T-helper 2 cell (primary cell): ENCODE results near the gene RPTN.
"Not testable (repeated sequence)": the region's sequence is repeated elsewhere in the genome, so short reads cannot be mapped to it uniquely, and the experiment has no call there.

Experiments
- DNase-seq, 5 experiments: peaks; one replicate each; pipeline versions ENCODE4 v3.0.0 to v3.0.0-alpha.2; 2012 to 2022

RPTN gene

DNA sequence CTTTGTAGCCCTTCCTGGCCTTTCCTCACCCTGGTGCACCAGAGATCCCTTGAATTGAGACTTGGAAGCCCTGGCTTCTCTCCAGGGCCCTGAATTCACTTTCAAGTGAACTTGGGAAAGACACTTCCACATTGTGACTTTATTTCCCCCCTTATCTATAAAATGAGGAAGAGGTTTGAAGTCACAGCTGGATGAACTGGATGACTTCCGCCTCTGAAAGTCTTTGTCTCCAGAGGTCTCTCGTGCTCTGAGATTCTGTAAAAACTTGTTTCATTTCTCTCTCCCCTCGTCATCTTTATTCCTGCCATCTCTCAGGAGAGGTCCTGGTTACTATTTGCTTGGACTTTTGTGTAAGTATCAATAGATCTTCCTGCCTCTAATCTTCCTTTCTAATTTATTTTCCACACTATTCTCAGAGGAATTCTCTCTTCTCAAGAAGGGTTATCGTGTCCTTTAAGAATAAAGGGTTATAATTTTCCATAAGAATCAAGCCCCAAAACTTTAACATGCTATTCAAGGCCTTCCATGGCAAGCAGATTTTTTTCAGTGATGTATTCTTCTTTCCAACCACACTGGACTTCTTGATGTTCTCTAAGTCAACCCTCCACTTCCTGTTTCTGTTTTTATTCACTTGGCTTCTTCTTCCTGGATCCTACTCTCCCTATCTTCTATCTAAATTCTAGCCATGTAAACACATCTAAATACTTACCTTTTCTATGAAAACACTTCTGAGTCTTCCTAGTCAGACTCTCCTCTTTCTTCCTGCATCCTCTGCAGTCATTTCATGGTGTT lies 6.5 kb upstream of the RPTN start:
- DNase-seq, result no peak

DNA sequence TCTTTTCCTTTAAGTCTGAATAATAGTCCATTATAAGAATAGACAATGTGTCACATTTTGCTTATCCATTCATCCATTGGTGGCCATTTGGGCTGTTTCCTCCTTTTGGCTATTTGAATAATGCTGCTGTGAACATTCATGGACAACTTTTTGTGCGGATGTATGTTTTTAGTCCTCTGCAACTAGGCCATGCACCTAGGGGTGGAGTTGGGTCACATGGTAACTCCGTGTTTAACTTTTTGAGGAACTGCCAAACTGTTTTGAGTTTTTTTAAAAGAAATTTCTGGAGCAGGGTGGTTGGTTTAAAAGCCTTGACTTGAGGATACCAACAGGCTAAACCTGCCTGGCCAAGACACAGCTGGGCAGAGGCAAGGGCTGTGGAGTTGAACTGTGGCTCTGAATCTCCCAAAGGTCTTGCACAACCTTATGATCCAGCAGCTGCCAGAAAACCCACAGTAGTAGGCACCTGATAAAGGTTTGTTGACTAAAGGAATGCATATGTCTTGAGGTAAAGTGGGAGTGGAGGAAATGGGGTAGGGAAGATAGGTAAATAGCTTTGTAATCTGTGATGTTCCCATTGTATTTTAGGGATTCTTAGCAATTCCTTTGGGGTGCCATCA lies 5.6 kb upstream of the RPTN start:
- no peak for DNase-seq

DNA sequence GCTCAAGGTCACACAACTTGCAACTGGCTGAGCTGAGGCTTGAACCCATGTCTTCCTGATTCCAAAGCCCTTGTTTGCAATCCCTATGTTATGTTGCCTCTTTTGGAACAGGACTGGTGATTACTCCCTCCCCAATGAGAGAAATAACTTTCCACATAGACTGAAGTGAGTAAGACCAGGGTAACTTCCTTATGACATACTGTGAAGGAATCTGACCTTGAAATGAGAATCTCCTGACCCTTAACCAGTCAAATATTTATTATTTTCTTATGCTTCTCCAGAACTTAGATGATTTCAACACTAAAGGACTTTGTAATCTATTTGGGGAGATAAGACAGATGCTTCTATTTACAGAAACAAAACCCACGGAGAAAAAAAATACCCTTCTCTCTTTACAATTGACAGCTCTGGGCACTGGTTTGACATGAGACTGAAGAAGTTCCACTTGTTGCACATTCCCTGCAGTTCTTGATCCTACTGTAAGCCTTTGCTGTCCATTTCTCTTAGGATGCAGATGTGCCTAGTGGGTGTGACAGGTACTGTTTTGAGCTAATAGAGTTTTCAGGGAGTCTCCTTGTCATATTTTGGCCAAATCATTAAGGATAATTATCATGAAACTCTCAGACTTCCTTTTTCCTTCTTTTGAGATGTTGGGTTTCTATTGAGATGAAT lies 3.9 kb upstream of the RPTN start:
- DNase-seq, result no peak

DNA sequence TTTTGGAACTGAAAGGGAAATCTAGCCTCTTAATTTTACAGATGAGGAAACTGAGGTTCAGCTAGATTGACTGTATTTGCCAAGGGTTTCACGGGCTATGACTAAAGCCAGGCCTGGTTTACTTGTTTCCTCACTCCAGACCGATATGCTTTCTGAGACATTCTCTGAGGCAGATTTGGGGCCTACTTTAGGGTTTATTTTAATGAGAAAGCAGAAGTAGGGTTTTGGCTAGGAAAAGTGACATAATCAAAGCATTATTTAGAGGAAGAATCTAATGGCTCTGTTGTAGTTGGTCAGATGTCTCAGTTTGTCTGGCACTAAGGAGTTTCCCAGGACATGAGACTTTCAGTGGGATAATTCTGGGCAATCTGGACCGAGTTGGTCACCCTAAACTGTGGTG lies 1.5 kb upstream of the RPTN start:
- no peak for DNase-seq

DNA sequence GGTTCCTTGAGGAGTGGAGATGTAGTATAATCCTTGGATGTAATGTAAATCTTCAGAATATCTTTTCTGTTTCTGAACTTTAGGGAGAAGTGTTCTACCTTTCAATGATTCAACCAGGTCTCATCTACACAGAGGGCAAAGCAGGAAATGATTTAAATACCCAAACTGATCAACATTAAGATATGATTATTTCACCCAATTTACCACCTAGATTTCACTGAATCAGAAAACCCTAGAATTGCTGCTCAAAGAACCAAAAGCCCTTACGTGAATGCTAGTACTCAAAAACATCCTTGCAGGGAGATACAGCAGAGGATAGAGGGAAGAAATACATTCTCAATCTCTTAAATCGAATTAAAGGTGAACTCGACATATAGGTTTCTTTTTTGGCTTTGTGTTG lies 5.0 kb downstream of the RPTN start:
- no peak for DNase-seq

DNA sequence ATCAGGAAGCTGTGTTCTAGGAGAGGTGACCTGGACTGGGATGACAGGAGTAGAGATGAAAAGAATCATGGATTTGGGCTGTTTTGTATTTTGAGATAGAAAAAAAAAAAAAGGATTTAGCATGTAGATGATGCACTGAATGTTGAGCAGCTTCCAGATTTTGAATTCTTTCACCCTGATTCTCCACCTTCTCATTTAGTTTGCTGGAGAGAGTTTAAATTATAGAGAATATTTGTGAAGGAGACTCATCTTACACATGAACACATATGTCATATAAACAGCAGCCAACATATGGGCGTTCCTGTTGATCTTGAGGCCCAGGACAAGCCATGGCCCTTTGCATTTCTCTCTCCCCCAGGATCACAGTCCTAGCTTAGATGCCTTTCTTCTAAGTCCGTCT lies 7.4 kb downstream of the RPTN start:
- no peak for DNase-seq

DNA sequence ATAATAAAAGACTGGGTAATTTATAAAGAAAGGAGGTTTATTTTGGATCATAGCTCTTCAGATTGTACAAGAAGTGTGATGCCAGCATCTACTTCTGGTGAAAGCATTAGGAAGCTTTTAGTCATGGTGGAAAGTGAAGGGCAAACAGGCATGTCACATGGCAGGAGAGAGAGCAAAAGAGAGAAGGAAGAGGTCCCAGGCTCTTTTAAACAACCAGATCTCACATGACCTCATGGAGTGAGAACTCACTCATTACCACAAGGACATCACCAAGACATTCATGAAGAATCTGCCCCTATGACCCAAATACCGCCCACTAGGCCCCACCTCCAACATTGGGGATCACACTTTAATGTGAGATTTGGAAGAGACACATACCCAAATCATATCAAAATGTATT lies 10.0 kb downstream of the RPTN start:
- no peak for DNase-seq

DNA sequence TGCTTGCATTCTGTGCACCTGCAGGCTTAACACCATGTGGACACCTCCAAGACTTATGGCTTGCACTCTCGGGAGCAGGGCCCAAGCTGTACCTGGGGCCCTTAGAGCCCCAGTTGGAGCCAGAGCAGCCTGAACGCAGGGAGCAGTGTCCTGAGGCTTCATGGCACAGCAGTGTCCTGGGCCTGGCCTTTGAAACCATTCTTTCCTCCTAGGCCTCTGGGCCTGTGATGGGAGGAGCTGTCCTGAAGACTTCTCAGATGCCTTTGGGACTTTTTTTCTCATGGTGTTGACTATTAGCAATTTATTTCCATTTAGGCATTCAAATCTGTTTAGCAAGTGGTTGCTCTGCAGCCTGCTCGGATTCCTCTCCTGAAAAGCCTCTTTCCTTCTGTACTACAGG lies 11.0 kb downstream of the RPTN start:
- DNase-seq, result no peak

DNA sequence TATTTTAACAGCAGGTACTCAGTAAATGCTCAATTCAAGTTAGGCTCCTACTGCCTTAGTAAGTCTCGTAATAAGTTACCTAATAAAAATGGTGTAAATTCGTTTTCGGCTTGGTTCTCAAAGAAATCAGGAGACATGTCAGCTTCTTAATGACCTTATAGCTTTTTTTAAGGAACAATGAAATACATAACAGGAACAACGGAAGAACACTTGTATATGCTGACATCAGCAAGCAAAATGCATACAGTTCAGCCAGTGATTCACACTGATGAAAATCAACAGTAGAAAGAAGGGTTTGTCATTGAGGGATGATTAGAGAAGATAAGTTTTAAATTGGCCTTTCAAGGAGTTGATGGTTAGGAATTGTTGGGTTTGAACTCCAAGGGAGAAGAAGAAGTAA lies 13.3 kb downstream of the RPTN start:
- DNase-seq, result no peak

DNA sequence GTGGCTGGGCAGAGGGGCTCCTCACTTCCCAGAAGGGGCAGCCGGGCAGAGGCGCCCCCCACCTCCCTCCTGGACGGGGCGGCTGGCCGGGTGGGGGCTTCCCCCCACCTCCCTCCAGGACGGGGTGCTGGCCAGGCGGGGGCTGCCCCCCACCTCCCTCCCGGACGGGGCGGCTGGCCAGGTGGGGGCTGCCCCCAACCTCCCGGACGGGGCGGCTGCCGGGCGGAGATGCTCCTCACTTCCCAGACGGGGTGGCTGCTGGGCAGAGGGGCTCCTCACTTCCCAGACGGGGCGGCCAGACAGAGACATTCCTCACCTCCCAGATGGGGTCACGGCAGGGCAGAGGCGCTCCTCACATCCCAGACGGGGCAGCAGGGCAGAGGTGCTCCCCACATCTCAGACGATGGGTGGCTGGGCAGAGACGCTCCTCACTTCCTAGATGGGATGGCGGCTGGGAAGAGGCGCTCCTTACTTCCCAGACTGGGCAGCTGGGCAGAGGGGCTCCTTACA lies 14.3 kb downstream of the RPTN start:
- DNase-seq, result not testable (repeated sequence)

DNA sequence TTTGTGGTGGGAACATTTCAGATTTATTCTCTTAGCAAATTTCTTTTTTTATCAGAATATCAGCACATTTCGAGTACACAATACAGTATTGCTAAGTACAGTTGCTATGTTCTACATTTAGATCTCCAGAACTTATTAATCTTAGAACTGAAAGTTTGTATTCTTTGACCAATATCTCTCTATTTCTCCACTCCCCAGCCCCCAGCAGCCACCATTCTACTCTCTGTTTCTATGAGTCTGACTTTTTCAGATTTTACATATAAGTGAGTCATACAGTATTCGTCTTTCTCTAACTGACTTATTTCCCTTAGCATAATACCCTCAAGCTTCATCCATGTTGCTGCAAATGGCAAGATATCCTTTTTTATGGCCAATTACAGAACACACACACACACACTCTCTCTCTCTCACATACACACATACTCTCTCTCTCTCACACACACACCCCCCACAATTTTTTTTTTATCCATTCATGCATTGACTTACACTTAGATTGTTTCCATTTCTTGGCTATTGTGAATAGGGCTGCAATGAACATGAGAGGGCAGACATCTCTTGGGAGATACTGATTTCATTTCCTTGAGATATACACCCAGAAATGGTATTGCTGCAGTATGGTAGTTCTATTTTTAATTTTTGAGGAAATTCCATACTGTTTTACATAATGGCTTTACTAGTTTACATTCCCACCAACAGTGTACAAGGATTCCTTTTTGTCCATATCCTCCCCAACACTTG lies 15.7 kb downstream of the RPTN start:
- no peak for DNase-seq

DNA sequence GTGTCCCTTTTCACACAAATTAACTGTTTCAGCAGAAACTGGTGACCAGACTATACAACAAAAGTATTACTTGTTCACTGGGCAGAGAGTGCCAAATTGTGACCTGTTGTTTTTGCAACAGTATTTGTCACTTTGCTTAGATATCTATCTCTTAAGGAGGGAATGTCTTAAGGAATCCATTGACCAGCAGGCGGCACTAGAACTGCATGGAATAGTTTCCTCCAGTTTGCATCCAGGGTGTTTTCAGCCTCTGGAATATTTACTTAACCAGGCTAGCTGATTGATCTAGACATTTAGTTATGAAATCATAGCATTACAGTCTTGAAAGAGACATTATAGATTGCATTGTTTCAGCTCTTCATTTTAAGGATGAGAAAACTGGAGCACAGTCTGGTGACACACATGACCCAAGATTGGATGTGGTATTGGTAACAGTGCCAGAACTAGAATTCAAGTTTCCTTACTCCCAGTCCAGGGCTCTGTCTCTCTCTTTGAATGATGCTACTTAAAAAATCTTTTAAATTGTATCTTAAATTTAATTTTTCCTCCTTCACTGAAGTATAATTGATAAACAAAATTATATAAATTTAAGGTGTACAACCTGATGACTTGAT lies 16.9 kb downstream of the RPTN start:
- no peak for DNase-seq

DNA sequence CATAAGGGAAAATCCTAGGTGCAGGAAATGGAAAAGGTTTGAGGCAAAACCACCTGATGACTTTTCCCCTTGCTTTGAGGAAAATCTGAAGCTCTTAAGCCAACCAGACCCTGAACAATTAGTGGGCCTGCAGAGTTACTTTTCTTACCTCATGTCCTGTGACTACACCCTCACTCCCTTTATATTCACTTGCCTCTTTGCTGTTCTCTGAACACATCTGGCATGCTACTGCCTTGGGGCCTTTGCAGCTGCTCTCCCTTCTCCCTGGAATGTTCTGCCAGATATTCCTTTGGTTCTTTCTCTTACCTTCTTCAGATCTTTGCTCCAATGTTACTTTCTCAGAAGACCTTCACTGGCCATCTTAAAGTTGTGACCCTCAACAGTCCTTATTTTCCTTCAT lies 21.8 kb downstream of the RPTN start:
- DNase-seq, result no peak

DNA sequence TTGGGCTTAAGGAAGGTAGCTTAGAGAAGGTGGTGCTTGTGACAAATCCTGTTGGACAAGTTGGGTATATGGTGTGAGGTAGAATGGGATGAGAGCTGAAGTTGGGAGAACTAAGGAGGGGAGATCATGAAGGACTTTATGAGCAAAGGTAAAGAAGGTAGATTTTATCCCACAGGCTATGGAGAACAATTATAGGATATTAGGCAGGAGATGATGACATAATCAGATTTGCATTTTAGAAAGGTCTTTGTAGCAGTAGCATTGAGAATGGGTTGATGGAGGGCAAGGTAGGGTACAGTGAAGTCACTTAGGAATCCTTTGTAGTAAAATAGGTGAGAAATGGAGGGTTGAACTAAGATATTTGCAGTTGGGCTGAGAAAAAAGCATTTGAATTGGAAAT lies 28.8 kb downstream of the RPTN start:
- no peak for DNase-seq

DNA sequence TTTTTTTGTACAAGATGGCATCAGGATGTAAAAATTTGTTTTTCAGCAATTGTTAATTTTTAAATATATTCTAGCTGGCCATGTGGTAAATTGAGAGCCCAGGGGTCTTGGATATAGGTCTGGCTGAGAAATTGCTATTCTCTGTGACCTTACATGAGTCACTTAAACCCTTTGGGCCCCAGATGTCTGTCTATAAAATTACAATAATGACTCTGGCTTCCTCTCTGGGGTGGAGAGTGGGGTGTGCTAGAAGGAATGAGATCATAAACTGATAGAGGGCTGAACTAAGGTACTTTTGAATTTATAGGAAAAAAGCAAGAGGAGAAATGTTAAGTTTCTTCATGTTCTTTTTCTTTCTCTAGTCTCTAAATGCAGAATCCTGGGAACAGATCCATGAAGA lies 31.4 kb downstream of the RPTN start:
- DNase-seq, result no peak

DNA sequence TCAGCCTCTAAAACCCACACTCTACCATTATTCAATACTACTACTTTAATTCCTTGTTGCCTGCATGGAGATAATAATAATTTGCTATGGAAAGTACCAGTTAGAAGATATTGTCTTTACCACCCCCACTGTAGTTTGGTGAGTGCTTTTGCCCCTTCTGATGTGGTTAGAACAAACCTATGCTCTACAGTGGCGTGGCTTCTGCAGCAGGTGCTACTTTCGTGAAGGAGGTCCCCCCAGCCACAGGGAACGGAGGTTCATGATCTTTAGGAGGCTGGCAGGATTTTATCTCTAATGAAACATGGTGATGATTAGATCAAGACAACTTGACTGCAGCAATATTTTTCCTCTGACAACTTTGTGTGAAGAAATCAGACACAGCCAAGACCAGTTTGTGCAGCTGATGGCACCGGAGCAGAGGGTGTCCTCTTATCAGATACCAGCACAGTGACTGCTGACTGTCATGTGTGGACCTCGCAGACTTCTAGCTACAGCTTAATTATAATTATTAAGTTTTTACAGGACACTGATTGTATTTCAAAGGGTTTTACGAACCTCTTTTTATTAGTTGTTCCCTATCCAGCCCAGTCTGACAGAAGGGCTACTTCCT lies 33.1 kb downstream of the RPTN start:
- DNase-seq, result no peak

DNA sequence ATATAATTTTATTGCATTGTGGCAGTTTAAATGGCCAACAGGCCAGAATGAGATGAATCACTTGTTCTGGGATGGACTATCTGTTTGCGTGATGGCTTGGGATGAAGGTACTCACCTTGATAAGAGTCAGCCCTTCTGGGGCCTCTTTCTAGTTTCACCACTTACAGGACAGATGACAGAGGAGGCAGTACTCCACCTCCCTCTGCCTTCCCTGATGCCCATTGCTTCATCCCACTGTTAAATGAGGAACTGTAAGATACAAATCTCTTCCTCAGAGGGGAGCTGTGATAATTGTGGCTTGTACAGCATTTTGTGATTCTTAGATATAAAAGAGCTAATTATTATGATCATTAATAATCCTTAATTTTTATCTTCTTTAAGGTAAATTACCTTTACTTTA lies 40.1 kb downstream of the RPTN start:
- no peak for DNase-seq

DNA sequence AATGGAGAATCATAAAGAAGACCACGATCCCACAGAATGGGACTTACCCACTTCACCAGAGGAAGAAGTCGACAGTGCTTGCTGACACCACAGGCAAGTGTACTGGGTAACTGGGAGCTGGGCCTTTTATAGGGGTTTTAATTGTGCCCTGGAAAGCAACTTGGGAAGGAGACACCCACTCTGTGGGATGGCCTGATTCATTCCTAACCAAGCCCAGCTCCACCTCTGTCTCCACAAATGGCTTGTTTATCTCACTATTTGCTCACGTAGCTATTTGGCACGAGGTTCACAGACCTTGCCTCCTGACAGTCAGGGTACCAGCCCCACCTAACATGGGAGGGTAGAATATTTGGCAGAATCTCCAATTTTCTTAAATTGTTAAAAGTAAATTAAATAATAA lies 43.7 kb downstream of the RPTN start, which contains the start of gene TCHH:
Gene TCHH, minus strand, starts transcription at position 101 of the 400 bp plus-strand sequence. CDS start 1,364 bp downstream, outside the sequence.
- DNase-seq, result no peak

DNA sequence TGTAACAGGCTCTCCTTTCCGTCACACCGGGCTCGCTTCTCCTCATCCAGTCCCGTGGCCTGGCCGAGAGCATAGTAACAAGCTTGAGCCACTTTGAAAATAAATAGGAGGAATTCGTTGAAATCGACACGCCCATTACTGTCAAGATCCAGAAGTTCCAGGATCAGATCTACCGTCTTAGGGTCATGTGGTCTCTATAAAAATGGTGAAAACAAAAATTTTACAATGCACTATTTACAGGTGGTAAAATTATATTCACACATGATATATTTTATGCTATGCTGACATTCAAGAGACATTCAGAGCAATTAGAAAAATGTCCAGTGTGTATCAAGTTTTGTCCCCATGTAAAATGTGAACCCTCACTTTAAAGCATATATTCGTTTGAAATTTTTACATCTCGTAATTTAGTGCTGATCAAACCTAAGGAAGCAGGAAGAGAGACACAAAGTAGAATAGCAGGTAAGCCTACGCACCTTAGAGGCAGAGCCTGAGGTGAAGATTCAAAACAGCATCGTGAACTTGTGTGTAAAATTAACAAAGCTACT lies 46.1 kb downstream of the RPTN start:
- no peak for DNase-seq

DNA sequence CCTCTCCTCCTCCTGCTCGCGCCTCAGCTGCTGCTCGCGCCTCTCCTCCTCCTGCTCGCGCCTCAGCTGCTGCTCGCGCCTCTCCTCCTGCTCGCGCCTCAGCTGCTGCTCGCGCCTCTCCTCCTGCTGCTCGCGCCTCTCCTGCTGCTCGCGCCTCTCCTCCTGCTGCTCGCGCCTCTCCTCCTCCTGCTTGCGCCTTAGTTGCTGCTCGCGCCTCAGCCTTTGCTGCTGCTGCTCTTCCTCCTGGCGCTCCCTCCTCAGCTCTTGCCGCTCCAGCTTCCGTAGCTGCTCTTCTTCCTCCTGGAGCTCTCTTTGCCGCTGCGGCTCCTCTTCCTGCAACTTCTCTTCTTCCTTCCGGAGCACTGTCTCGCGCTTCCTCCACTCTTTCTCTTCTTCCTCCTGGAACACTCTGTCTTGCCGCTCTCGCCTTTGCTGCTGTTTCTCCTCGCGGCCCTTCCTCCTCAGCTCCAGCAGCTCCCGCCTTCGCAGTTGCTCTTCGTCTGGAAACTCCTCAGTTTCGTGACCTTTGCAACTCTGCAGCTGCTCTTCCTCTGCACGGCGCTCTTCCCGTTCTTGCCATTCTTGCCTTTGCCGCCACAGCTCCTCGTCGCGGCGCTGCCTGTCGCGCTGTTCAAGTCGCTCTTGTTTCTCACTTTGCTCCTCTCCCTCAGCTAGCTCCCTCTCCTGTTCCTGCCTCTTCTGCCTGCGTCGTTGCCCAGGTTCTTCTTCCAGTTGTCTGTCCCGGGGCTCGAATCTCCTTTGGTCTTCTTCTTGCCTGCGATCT lies 46.7 kb downstream of the RPTN start:
- DNase-seq, result peak in 1 of 5 experiments; percentile 54

DNA sequence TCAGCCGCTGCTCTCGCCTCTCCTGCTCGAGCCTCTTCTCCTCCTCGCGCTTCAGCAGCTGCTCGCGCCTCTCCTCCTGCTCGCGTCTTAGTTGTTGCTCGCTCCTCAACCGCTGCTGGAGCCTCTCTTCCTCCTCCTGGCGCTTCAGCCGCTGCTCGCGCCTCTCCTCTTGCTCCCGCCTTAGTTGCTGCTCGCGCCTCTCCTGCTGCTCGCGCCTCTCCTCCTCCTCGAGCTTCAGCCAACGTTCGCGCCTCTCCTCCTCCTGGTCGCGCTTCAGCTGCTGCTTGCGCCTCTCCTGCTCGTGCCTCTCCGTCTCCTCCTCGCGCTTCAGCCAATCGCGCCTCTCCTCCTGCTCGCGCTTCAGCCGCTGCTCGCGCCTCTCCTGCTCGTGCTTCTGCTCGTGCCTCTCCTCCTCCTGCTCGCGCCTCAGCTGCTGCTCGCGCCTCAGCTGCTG lies 47.5 kb downstream of the RPTN start:
- peak in 1 of 5 experiments; percentile 81 for DNase-seq
